DND-41 (cell line): ENCODE measurements around the gene TPO.

Experiments
- ATAC-seq: fragments of 200-7000 bp; cut with Tn5 transposase; 3 replicates; pipeline ENCODE4 v1.9.1; 2021; ENCODE audit warnings: low read depth; ENCODE audit not compliant: insufficient read depth
- DNase-seq: peaks from one replicate; pipeline ENCODE4 v3.0.0-alpha.2; 2020
- H2AFZ ChIP-seq: 2 replicates; pipeline ENCODE4 v1.6.0; 2012; ENCODE audit warnings: low read depth, low read length
- H3K27ac ChIP-seq: 2 replicates; pipeline ENCODE4 v1.5.1; 2012; ENCODE audit warnings: low read length, inconsistent platforms
- H3K27me3 ChIP-seq: fragments of 200-600 bp; sonication (generic); 2 replicates; pipeline ENCODE4 v1.6.0; 2012; ENCODE audit warnings: low read length, mild to moderate bottlenecking, inconsistent platforms; ENCODE audit not compliant: insufficient read depth, poor library complexity
- H3K36me3 ChIP-seq: 2 replicates; pipeline ENCODE4 v1.5.1; 2012; ENCODE audit warnings: low read length, inconsistent platforms; ENCODE audit not compliant: insufficient read depth
- H3K4me1 ChIP-seq: 2 replicates; pipeline ENCODE4 v1.5.1; 2012; ENCODE audit warnings: mild to moderate bottlenecking, low read length; ENCODE audit not compliant: insufficient read depth
- H3K4me2 ChIP-seq: 2 replicates; pipeline ENCODE4 v1.6.0; 2012; ENCODE audit warnings: mild to moderate bottlenecking, moderate library complexity, low read length, inconsistent platforms; ENCODE audit not compliant: insufficient read depth
- H3K4me3 ChIP-seq, 2 experiments: fragments of 200-600 bp in 1 of 2; shearing (Covaris generic) in 1 of 2; 2 replicates each; pipeline ENCODE4 v1.5.1; 2012 to 2016; ENCODE audit warnings: inconsistent platforms in 2 of 2, low read length in 2 of 2, mild to moderate bottlenecking in 2 of 2, low read depth in 1 of 2, moderate library complexity in 1 of 2
- H3K79me2 ChIP-seq: 2 replicates; pipeline ENCODE4 v1.6.0; 2012; ENCODE audit warnings: low read length, inconsistent platforms; ENCODE audit not compliant: insufficient read depth
- H3K9ac ChIP-seq: 2 replicates; pipeline ENCODE4 v1.6.0; 2012; ENCODE audit warnings: low read depth, mild to moderate bottlenecking, inconsistent platforms, low read length, moderate library complexity
- H3K9me3 ChIP-seq: 2 replicates; pipeline ENCODE4 v1.5.1; 2012; ENCODE audit warnings: low read length, moderate library complexity, mild to moderate bottlenecking, inconsistent platforms; ENCODE audit not compliant: insufficient read depth, severe bottlenecking
- H4K20me1 ChIP-seq: 2 replicates; pipeline ENCODE4 v1.6.0; 2012; ENCODE audit warnings: low read length; ENCODE audit not compliant: insufficient read depth
- EZH2 ChIP-seq: IDR thresholded peaks from 3 replicates; pipeline ENCODE4 v1.6.1; 2012; ENCODE audit warnings: borderline replicate concordance, low read depth, mild to moderate bottlenecking, moderate library complexity, low read length, inconsistent platforms; ENCODE audit not compliant: severe bottlenecking
- TF ChIP-seq, protein P1 (sequence below): IDR thresholded peaks from 2 replicates; pipeline ENCODE4 v1.5.1; 2012; ENCODE audit warnings: borderline replicate concordance, low read length, moderate library complexity, mild to moderate bottlenecking; ENCODE audit not compliant: poor library complexity, severe bottlenecking; ENCODE audit errors: extremely low read depth

TPO gene

DNA sequence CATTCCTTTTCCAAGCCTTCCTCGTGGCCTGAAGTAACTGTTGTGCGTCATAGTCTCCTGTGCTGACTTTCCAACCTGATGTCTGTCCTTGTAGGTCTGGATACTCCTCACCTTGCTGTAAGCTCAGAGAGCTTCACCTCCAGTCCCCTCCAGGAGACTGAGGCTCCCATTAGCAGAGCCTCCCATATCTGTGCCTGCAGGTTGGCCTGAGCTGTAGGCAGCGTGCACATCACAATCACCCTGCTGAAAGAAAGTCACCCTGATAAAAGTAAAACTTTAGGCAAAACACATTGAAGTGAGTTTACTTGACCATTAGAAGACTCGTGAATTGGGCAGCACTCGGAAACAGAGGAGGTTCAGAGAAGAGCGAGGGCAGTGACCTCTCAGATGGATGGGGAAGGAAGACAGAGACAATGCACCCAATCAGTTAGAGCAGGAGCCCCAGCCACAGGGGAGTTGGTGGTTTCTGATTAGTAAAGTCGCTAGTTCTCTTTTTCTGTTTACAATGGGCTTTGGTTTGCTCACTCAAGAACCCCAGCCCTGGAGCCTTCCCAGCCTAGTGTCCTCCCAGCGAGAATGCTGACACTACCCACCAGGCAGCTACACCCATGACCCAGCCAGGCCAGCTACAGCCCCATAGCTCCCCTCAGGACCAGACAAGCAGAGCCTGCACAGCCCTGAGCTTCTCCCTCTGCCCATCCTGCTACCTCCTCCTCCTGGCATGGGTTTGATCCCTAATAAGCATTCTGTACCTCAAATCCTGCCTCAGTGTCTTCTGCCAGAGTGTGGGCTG is 12.1 kb upstream of the TPO start:
- no peak overlapping the region for H3K27ac ChIP-seq
- no peak overlapping the region for H2AFZ ChIP-seq
- H3K4me3 ChIP-seq, result no peak overlapping the region
- DNase-seq, result no peak
- no peaks in the 10 kb centered on the region for H3K4me1 ChIP-seq
- no peaks in the 10 kb centered on the region for H3K79me2 ChIP-seq
- H3K27me3 ChIP-seq, result no peaks in the 10 kb centered on the region
- no peak overlapping the region for H3K4me2 ChIP-seq
- no peak overlapping the region for H3K9ac ChIP-seq
- ATAC-seq, result no peak
- no peaks in the 10 kb centered on the region for H3K9me3 ChIP-seq
- H3K36me3 ChIP-seq, result no peaks in the 10 kb centered on the region
- H4K20me1 ChIP-seq, result no peaks in the 10 kb centered on the region
- TF ChIP-seq EZH2, result no peak
- TF ChIP-seq, protein P1, sequence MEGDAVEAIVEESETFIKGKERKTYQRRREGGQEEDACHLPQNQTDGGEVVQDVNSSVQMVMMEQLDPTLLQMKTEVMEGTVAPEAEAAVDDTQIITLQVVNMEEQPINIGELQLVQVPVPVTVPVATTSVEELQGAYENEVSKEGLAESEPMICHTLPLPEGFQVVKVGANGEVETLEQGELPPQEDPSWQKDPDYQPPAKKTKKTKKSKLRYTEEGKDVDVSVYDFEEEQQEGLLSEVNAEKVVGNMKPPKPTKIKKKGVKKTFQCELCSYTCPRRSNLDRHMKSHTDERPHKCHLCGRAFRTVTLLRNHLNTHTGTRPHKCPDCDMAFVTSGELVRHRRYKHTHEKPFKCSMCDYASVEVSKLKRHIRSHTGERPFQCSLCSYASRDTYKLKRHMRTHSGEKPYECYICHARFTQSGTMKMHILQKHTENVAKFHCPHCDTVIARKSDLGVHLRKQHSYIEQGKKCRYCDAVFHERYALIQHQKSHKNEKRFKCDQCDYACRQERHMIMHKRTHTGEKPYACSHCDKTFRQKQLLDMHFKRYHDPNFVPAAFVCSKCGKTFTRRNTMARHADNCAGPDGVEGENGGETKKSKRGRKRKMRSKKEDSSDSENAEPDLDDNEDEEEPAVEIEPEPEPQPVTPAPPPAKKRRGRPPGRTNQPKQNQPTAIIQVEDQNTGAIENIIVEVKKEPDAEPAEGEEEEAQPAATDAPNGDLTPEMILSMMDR, result no peak

DNA sequence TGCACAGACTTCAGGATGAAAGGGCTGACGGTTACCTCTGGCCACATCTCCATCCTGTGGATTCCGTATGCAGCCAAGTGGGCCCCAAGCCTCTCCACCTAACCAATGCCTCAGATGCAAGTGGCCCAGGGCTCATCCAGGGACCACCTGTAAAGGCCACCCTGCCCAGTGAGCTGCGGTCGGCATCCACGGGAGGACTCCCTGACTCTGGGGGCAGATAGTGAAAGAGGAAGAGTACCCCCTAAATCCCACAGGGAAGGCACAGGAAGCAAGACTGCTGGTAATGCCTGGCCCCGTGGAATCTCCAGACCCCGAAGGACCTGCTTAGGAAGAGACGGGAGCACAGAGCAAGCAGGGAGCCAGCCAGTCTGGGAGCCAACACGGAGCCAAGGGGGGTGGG is 11.2 kb upstream of the TPO start:
- no peak overlapping the region for H3K9ac ChIP-seq
- no peak overlapping the region for H3K27ac ChIP-seq
- ATAC-seq (no peak), DNase-seq (no peak)
- H3K79me2 ChIP-seq, result no peaks in the 10 kb centered on the region
- TF ChIP-seq EZH2, result no peak
- TF ChIP-seq, protein P1, result no peak
- H3K9me3 ChIP-seq, result no peaks in the 10 kb centered on the region
- no peaks in the 10 kb centered on the region for H3K36me3 ChIP-seq
- H3K4me2 ChIP-seq, result no peak overlapping the region
- no peak overlapping the region for H3K4me3 ChIP-seq
- no peaks in the 10 kb centered on the region for H4K20me1 ChIP-seq
- no peaks in the 10 kb centered on the region for H3K27me3 ChIP-seq
- H3K4me1 ChIP-seq, result no peaks in the 10 kb centered on the region
- H2AFZ ChIP-seq, result no peak overlapping the region

GRCh38 chr2:1403565-1403964 is 9.7 kb upstream of the TPO start:
- no peaks in the 10 kb centered on the region for H3K79me2 ChIP-seq
- TF ChIP-seq, protein P1, result no peak
- no peak for TF ChIP-seq EZH2
- H3K9ac ChIP-seq, result no peak overlapping the region
- H3K4me2 ChIP-seq, result no peak overlapping the region
- no peak overlapping the region for H2AFZ ChIP-seq
- H3K27me3 ChIP-seq, result no peaks in the 10 kb centered on the region
- H3K9me3 ChIP-seq, result no peaks in the 10 kb centered on the region
- peaks cover 5% of the 10 kb centered on the region; the same call in 1 of the 2 replicates for H3K4me1 ChIP-seq
- H3K4me3 ChIP-seq, result no peak overlapping the region
- H3K27ac ChIP-seq, result no peak overlapping the region
- H3K36me3 ChIP-seq, result no peaks in the 10 kb centered on the region
- no peak for DNase-seq
- H4K20me1 ChIP-seq, result no peaks in the 10 kb centered on the region
- ATAC-seq, result no peak

DNA sequence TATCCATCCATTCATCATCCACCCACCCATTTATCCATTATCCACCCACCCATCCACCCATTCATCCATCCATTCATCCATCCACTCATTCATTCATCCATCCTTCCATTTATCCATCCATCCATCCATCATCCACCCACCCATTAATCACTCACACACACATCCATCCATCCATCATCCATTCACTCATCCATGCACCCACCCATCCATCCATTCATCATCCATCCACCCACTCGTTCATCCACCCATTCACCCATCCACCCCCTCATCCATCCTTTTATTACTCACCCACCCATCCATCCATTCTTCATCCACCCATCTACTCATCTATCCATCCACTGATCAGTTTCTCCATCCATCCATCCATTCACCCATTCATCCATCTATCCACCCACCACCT is 8.1 kb upstream of the TPO start:
- Histone ChIP-seq H3K4me2 (no peak overlapping the region), H3K9ac (no peak overlapping the region), H3K27ac (no peak overlapping the region), H3K9me3 (no peaks in the 10 kb centered on the region), H3K27me3 (no peaks in the 10 kb centered on the region), H3K79me2 (no peaks in the 10 kb centered on the region), H3K4me1 (peaks cover 5% of the 10 kb centered on the region; the same call in 1 of the 2 replicates), H2AFZ (no peak overlapping the region), H4K20me1 (no peaks in the 10 kb centered on the region), H3K36me3 (no peaks in the 10 kb centered on the region), H3K4me3 (no peak overlapping the region)
- ATAC-seq (no peak), DNase-seq (no peak)
- TF ChIP-seq, protein P1, result no peak
- no peak for TF ChIP-seq EZH2
